ENCODE data around the gene DYRK1A. TPM values are rescaled to one million over a fixed set of nuclear protein-coding genes. Genes with fewer than 3 reads are reported as not detected.
A peak's percentile ranks its signal among the peaks of the same experiment; 100 is the strongest.

Gene DYRK1A
- total and polyA plus RNA-seq, 11 donors, result 24.5 to 96.6 (median 69.0) TPM

DNA sequence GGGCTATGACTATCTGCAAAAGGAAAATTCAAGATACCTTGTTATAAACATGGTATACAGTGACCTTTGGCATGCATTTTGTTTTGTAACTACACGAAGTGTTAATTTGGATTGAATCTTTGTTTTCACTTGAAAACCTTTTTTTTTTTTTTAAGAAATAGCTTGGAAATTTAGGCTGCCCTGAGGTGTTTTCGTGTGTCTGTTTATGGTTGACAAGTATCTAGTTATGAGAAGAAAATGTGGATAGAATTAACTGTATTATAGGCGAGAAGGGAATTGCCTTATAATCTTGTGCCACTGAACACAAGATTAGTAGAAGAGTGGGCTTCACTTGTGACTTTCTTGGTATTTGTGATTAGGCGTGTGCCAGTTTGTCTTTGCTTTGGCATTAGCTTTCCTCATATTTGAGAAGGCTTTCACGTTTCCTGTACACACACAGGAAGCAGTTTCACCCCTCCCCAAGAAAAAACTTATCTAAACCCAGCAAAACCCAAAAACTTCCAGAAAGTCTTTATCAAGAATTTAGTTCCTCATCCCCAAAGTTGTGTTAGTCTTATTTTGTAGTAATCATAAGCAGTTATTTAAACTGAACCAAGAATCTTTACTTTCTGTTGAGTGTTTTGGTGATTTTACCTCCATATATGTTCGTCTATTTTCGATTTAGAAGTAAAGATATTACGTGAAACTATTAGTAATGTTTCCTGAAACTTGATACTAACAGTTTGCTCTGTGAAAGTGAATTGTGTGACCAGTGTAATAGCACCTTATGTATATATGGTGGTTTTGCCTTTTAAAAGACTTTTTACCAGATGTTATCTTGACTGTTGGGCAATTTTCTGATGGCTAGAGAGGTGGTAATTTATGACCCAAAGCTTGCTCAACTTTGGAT lies 3.8 kb downstream of the DYRK1A start:
- intact Hi-C loops (cut with DNase I), result loop anchor here in 5 of 10 donors (5.0 to 10.0 kb wide), 6 partner anchors 47 to 194 kb away; no protein-coding TSS in a partner anchor
- peaks cover 6 to 73% (median 65%) of the 10 kb centered on the region in 12 donors for H3K4me1 ChIP-seq
- peak overlapping the region in 11 of 12 donors; percentile 22 to 100 (median 99) for H3K27ac ChIP-seq
- H3K36me3 ChIP-seq, result no peaks in the 10 kb centered on the region
- no peaks in the 10 kb centered on the region for H3K27me3 ChIP-seq
- H3K9me3 ChIP-seq, result no peaks in the 10 kb centered on the region
- DNase-seq (no peak), ATAC-seq (no peak)
- WGBS, 4 donors, result 13 to 23% (median 15%) methylated on average over 8 of the region's 8 CpGs
- H3K4me3 ChIP-seq, result peak overlapping the region in 9 of 12 donors; percentile 7 to 96 (median 88)
- TF ChIP-seq, protein P1, sequence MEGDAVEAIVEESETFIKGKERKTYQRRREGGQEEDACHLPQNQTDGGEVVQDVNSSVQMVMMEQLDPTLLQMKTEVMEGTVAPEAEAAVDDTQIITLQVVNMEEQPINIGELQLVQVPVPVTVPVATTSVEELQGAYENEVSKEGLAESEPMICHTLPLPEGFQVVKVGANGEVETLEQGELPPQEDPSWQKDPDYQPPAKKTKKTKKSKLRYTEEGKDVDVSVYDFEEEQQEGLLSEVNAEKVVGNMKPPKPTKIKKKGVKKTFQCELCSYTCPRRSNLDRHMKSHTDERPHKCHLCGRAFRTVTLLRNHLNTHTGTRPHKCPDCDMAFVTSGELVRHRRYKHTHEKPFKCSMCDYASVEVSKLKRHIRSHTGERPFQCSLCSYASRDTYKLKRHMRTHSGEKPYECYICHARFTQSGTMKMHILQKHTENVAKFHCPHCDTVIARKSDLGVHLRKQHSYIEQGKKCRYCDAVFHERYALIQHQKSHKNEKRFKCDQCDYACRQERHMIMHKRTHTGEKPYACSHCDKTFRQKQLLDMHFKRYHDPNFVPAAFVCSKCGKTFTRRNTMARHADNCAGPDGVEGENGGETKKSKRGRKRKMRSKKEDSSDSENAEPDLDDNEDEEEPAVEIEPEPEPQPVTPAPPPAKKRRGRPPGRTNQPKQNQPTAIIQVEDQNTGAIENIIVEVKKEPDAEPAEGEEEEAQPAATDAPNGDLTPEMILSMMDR (IDR thresholded peaks at IDR 0.05), result no peak
- TF ChIP-seq POLR2A (IDR thresholded peaks at IDR 0.05), result no peak

DNA sequence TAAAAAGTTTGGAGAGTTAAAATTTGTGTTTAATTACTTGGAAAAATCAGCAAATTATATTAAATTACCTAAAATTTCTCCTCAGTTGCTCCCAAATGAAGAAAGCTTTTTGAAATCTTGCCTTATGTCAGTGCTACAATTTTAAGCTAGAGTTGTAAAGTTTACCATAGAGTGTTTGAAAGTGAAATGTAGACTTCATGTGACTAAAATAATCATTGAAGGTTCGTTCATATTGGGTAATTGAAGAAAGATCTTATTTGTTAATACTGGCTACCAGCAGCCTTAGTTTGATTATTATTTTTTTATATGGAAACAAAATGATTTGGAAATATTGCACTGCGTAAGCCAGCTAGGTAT lies 4.4 kb downstream of the DYRK1A start:
- intact Hi-C loops (cut with DNase I), result loop anchor here in 5 of 10 donors (5.0 to 10.0 kb wide), 6 partner anchors 46 to 194 kb away; no protein-coding TSS in a partner anchor
- peak overlapping the region in 4 of 12 donors; percentile 81 to 93 (median 90) for H3K4me3 ChIP-seq

DNA sequence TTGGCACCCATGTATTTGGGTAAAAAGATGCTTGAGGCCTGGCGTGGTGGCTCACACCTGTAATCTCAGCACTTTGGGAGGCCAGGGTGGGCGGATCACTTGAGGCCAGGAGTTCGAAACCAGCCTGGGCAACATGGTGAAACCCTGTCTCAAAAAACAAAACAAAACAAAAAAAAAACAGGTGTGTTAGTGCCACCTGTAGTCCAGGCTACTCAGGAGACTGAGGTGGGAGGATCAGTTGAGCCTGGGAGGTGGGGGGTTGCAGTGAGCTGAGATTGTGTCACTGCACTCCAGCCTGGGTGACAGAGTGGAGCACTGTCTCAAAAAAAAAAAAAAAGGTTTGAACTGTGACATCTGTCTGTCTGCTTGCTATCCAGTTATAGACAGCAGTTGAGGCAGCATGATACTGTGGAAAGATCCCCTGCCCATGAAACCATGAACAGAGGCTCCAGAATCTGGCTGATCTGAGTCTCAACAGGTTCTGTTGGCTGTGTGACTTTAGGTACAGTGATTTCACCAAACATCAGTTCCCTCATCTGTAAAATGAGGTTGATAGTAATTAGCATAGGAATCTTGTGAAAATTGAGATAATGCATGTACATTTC lies 5.7 kb downstream of the DYRK1A start:
- intact Hi-C loops (cut with DNase I), result loop anchor here in 5 of 10 donors (5.0 to 10.0 kb wide), 6 partner anchors 45 to 193 kb away; no protein-coding TSS in a partner anchor
- ATAC-seq (no peak), DNase-seq (no peak)
- TF ChIP-seq POLR2A (IDR thresholded peaks at IDR 0.05), result no peak
- TF ChIP-seq, protein P1 (IDR thresholded peaks at IDR 0.05), result no peak
- Histone ChIP-seq H3K36me3 (no peaks in the 10 kb centered on the region), H3K27ac (peak overlapping the region in 2 of 12 donors; percentile 4 to 14), H3K9me3 (no peaks in the 10 kb centered on the region), H3K4me3 (no peak overlapping the region), H3K4me1 (peaks cover 6 to 89% (median 78%) of the 10 kb centered on the region in 12 donors), H3K27me3 (no peaks in the 10 kb centered on the region)
- WGBS, 4 donors, result 93 to 100% (median 94%) methylated on average over 3 of the region's 3 CpGs

More for the DNA sequence above, 4.4 kb downstream of the DYRK1A start:
- H3K27me3 ChIP-seq, result no peaks in the 10 kb centered on the region
- ATAC-seq, result no peak
- H3K27ac ChIP-seq, result peak overlapping the region in 8 of 12 donors; percentile 48 to 100 (median 100)
- TF ChIP-seq, protein P1 (IDR thresholded peaks at IDR 0.05), result no peak
- no peak for TF ChIP-seq POLR2A (IDR thresholded peaks at IDR 0.05)
- H3K9me3 ChIP-seq, result no peaks in the 10 kb centered on the region
- DNase-seq, result no peak
- H3K4me1 ChIP-seq, result peaks cover 6 to 78% (median 72%) of the 10 kb centered on the region in 12 donors
- H3K36me3 ChIP-seq, result no peaks in the 10 kb centered on the region
- WGBS, 4 donors, result 57 to 65% (median 64%) methylated on average over 2 of the region's 2 CpGs

DNA sequence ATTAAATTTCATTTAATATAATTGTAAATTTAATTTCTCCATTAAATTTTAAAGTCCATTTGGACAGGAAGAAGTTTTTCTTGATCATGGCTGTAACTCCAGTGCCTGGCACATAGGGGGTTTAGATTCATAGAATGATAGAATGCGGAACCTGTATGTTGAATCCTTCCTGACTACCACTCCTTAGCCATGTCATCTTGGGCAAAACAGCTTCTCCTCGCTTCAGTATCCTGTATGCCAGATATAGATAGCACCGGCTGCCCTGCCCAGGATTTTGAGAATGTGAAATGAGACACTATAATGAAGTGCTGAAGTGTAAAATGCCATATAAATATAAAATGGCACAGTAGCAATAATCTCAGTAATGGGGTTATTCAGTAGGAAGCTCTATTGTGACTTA lies 6.4 kb downstream of the DYRK1A start:
- DNase-seq (no peak), ATAC-seq (no peak)
- intact Hi-C loops (cut with DNase I), result loop anchor here in 5 of 10 donors (5.0 to 10.0 kb wide), 6 partner anchors 44 to 192 kb away; no protein-coding TSS in a partner anchor
- H3K9me3 ChIP-seq, result no peaks in the 10 kb centered on the region
- H3K36me3 ChIP-seq, result no peaks in the 10 kb centered on the region
- WGBS, 4 donors, result 52 to 76% (median 65%) methylated on average over 3 of the region's 3 CpGs
- H3K4me1 ChIP-seq, result peaks cover 6 to 95% (median 83%) of the 10 kb centered on the region in 12 donors
- no peak overlapping the region for H3K4me3 ChIP-seq
- TF ChIP-seq, protein P1 (IDR thresholded peaks at IDR 0.05), result no peak
- no peak for TF ChIP-seq POLR2A (IDR thresholded peaks at IDR 0.05)
- H3K27ac ChIP-seq, result peak overlapping the region in 1 of 12 donors; percentile 16
- no peaks in the 10 kb centered on the region for H3K27me3 ChIP-seq

Data from heart left ventricle (tissue), 16 donors.